ENCODE data around the gene AGO3.

Gene AGO3

GRCh38 chr1:36083635-36084496 is 153.0 kb downstream of the AGO3 start, which contains the start of gene TEKT2:
Gene TEKT2, plus strand, starts transcription at chr1:36084094. Its CDS starts 828 bp downstream, at chr1:36084922.
- peak; percentile 84 for DNase-seq (ENCODE audit: low spot score)

- DNase-seq (ENCODE audit: low spot score), result no peak
Measured at GRCh38 chr1:36084497-36085115, 153.7 kb downstream of the AGO3 start.

GRCh38 chr1:36085126-36085525 is 154.2 kb downstream of the AGO3 start:
- DNase-seq (ENCODE audit: low spot score), result no peak

- no peak for DNase-seq (ENCODE audit: low spot score)
Measured at GRCh38 chr1:36085686-36086526, 155.0 kb downstream of the AGO3 start.

GRCh38 chr1:36086529-36087232 is 155.8 kb downstream of the AGO3 start:
- DNase-seq (ENCODE audit: low spot score), result no peak

- DNase-seq (ENCODE audit: low spot score), result no peak
Measured at GRCh38 chr1:36087233-36088123, 156.6 kb downstream of the AGO3 start.

- no peak for DNase-seq (ENCODE audit: low spot score)
Measured at GRCh38 chr1:36088265-36088576, 157.3 kb downstream of the AGO3 start.

GRCh38 chr1:36088577-36089392 is 157.9 kb downstream of the AGO3 start, which contains the start of gene ADPRS:
Gene ADPRS, plus strand, starts transcription at chr1:36088892. Its CDS starts 13 bp downstream, at chr1:36088905.
- peak; percentile 91 for DNase-seq (ENCODE audit: low spot score)

GRCh38 chr1:36089393-36090121 is 158.7 kb downstream of the AGO3 start:
- DNase-seq (ENCODE audit: low spot score), result no peak

GRCh38 chr1:36091141-36091540 is 160.2 kb downstream of the AGO3 start:
- DNase-seq (ENCODE audit: low spot score), result no peak

- no peak for DNase-seq (ENCODE audit: low spot score)
Measured at GRCh38 chr1:36091698-36092097, 160.8 kb downstream of the AGO3 start.

GRCh38 chr1:36092166-36092797 is 161.4 kb downstream of the AGO3 start:
- DNase-seq (ENCODE audit: low spot score), result no peak

GRCh38 chr1:36092798-36093185 is 161.9 kb downstream of the AGO3 start:
- DNase-seq (ENCODE audit: low spot score), result no peak

- no peak for DNase-seq (ENCODE audit: low spot score)
Measured at GRCh38 chr1:36093226-36093625, 162.3 kb downstream of the AGO3 start.

- peak; percentile 96 for DNase-seq (ENCODE audit: low spot score)
Measured at GRCh38 chr1:36093929-36094328, 163.0 kb downstream of the AGO3 start.

- no peak for DNase-seq (ENCODE audit: low spot score)
Measured at GRCh38 chr1:36094621-36095061, 163.7 kb downstream of the AGO3 start.

GRCh38 chr1:36095760-36096405 is 165.0 kb downstream of the AGO3 start:
- DNase-seq (ENCODE audit: low spot score), result peak; percentile 63

Data from Ammon's horn (tissue), 1 donor.